ENCODE data around the gene DVL1.

DNA sequence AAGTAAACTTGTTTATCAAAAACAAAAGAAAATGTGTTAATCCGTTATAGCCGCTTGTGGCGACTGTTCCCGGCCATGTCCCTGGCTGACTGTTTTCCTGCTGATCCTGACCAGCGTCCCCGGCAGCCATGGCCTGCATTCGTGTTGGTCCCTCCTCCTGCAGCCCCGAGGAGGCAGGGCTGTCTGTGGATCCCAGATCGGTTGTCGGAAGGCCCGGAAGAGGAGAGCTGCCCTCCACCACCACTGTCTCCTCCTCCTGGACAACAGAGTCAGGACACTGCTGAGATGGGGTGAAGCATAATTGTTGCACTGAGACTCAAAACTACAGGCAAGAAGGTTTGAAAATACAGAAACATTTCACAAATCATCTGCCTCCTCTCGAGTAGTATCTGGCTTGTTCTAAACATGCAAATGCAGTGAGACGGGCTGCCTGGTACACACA lies 12.8 kb upstream of the DVL1 start:
- TF ChIP-seq, protein P1, sequence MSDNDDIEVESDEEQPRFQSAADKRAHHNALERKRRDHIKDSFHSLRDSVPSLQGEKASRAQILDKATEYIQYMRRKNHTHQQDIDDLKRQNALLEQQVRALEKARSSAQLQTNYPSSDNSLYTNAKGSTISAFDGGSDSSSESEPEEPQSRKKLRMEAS (IDR thresholded peaks at IDR 0.05): no peak
- TF ChIP-seq EP300 (IDR thresholded peaks at IDR 0.05; ENCODE audit: borderline replicate concordance): no peak
- TF ChIP-seq TCF12 (IDR thresholded peaks at IDR 0.05; ENCODE audit: low read depth): no peak
- TF ChIP-seq TAF1 (IDR thresholded peaks at IDR 0.05; ENCODE audit: low read depth): no peak
- no peak for TF ChIP-seq CEBPB (IDR thresholded peaks at IDR 0.05)
- no peak for TF ChIP-seq ZBTB7A (IDR thresholded peaks at IDR 0.05; ENCODE audit: low read depth)
- TF ChIP-seq, protein P2, sequence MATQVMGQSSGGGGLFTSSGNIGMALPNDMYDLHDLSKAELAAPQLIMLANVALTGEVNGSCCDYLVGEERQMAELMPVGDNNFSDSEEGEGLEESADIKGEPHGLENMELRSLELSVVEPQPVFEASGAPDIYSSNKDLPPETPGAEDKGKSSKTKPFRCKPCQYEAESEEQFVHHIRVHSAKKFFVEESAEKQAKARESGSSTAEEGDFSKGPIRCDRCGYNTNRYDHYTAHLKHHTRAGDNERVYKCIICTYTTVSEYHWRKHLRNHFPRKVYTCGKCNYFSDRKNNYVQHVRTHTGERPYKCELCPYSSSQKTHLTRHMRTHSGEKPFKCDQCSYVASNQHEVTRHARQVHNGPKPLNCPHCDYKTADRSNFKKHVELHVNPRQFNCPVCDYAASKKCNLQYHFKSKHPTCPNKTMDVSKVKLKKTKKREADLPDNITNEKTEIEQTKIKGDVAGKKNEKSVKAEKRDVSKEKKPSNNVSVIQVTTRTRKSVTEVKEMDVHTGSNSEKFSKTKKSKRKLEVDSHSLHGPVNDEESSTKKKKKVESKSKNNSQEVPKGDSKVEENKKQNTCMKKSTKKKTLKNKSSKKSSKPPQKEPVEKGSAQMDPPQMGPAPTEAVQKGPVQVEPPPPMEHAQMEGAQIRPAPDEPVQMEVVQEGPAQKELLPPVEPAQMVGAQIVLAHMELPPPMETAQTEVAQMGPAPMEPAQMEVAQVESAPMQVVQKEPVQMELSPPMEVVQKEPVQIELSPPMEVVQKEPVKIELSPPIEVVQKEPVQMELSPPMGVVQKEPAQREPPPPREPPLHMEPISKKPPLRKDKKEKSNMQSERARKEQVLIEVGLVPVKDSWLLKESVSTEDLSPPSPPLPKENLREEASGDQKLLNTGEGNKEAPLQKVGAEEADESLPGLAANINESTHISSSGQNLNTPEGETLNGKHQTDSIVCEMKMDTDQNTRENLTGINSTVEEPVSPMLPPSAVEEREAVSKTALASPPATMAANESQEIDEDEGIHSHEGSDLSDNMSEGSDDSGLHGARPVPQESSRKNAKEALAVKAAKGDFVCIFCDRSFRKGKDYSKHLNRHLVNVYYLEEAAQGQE (IDR thresholded peaks at IDR 0.05; ENCODE audit: low read depth): no peak
- TF ChIP-seq, protein P3, sequence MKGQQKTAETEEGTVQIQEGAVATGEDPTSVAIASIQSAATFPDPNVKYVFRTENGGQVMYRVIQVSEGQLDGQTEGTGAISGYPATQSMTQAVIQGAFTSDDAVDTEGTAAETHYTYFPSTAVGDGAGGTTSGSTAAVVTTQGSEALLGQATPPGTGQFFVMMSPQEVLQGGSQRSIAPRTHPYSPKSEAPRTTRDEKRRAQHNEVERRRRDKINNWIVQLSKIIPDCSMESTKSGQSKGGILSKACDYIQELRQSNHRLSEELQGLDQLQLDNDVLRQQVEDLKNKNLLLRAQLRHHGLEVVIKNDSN (IDR thresholded peaks at IDR 0.05): no peak

Data from Ishikawa (cell line).